GM10266 (cell line): ENCODE results near the gene DMD.
A peak's percentile ranks its signal among the peaks of the same experiment; 100 is the strongest.

Experiments
- DNase-seq: peaks from one replicate; pipeline ENCODE4 v3.0.0; 2012; ENCODE audit errors: extremely low spot score
- CTCF ChIP-seq: IDR thresholded peaks from 2 replicates; pipeline ENCODE4 v1.5.1; 2012; ENCODE audit warnings: mild to moderate bottlenecking, low read depth; ENCODE audit not compliant: control insufficient read depth, insufficient read depth; ENCODE audit errors: missing control alignments

DMD gene

GRCh38 chrX:31178769-31179125 is 2032.6 kb downstream of the DMD start:
- TF ChIP-seq CTCF = no peak
- no peak for DNase-seq

- no peak for TF ChIP-seq CTCF
- peak; percentile 5 for DNase-seq
Observed at GRCh38 chrX:31178064-31178768, 2033.1 kb downstream of the DMD start.

GRCh38 chrX:31170792-31171191 is 2040.6 kb downstream of the DMD start:
- no peak for DNase-seq
- TF ChIP-seq CTCF = no peak

GRCh38 chrX:31168551-31168950 is 2042.8 kb downstream of the DMD start:
- DNase-seq = peak; percentile 18
- TF ChIP-seq CTCF = no peak

- DNase-seq = no peak
- no peak for TF ChIP-seq CTCF
Observed at GRCh38 chrX:31166832-31167231, 2044.5 kb downstream of the DMD start.

GRCh38 chrX:31166416-31166815 is 2044.9 kb downstream of the DMD start:
- no peak for TF ChIP-seq CTCF
- no peak for DNase-seq

- TF ChIP-seq CTCF = no peak
- no peak for DNase-seq
Observed at GRCh38 chrX:31165241-31166035, 2045.9 kb downstream of the DMD start.
